ENCODE measurements around the gene CFAP298.

The CFAP298 gene

GRCh38 chr21:32585970-32586369, 26.2 kb downstream of the CFAP298 start:
- TF ChIP-seq GLIS1 (tag by site-specific recombination; IDR thresholded peaks at IDR 0.05) (no peak), ZNF112 (tag by site-specific recombination; IDR thresholded peaks at IDR 0.05) (no peak), ZNF146 (tag by site-specific recombination; IDR thresholded peaks at IDR 0.05) (no peak), HOXC10 (CRISPR knock-in tag; IDR thresholded peaks at IDR 0.05) (no peak), PATZ1 (tag by site-specific recombination; IDR thresholded peaks at IDR 0.05) (no peak)
- H3K4me3 ChIP-seq (ENCODE audit: low read depth, low read length) = no peak overlapping the region
- H3K36me3 ChIP-seq (ENCODE audit: control insufficient read depth in 2 of 2, insufficient read depth in 1 of 2, low read length in 2 of 2) = peaks cover 0 to 6% of the 10 kb centered on the region in 2 experiments; a peak in 2 of 3 replicates
- no peaks in the 10 kb centered on the region for H3K4me1 ChIP-seq (ENCODE audit: control insufficient read depth, insufficient read depth, low read length)
- H3K27ac ChIP-seq (ENCODE audit: extremely low read depth, low read depth, low read length) = no peak overlapping the region
- CTCF ChIA-PET = no interaction called here
- POLR2A ChIA-PET = no interaction called here
- H3K9me3 ChIP-seq (ENCODE audit: control insufficient read depth, insufficient read depth, low read depth, low read length) = no peaks in the 10 kb centered on the region

- Histone ChIP-seq H3K4me3 (ENCODE audit: low read depth, low read length) (no peak within 1 kb of the TSS), H3K4me1 (ENCODE audit: control insufficient read depth, insufficient read depth, low read length) (no peaks in the 10 kb centered on the region), H3K9me3 (ENCODE audit: control insufficient read depth, insufficient read depth, low read depth, low read length) (no peaks in the 10 kb centered on the region), H3K36me3 (ENCODE audit: control insufficient read depth in 2 of 2, insufficient read depth in 1 of 2, low read length in 2 of 2) (peaks cover 0 to 6% of the 10 kb centered on the region in 2 experiments; a peak in 2 of 3 replicates), H3K27ac (ENCODE audit: extremely low read depth, low read depth, low read length) (no peak within 1 kb of the TSS)
- POLR2A ChIA-PET = no interaction called here
- CTCF ChIA-PET = interaction anchor here (1.9 kb wide), 1 partner anchor 16 kb away, joined by 8 read pairs; no protein-coding TSS in a partner anchor
- TF ChIP-seq PRDM2 (tag by site-specific recombination; IDR thresholded peaks at IDR 0.05; ENCODE audit: borderline replicate concordance) = no peak
- no peak for TF ChIP-seq GLIS1 (tag by site-specific recombination; IDR thresholded peaks at IDR 0.05)
- no peak for TF ChIP-seq CTCF (tag by site-specific recombination; IDR thresholded peaks at IDR 0.05)
- TF ChIP-seq ZNF610 (tag by site-specific recombination; IDR thresholded peaks at IDR 0.05; ENCODE audit: borderline replicate concordance) = no peak
- no peak for TF ChIP-seq ZNF16 (tag by site-specific recombination; IDR thresholded peaks at IDR 0.05; ENCODE audit: low read depth)
- TF ChIP-seq KLF8 (tag by site-specific recombination; IDR thresholded peaks at IDR 0.05) = no peak
- no peak for TF ChIP-seq ZNF660 (tag by site-specific recombination; IDR thresholded peaks at IDR 0.05)
- no peak for TF ChIP-seq ZBTB10 (tag by site-specific recombination; IDR thresholded peaks at IDR 0.05)
- no peak for TF ChIP-seq ZNF623 (tag by site-specific recombination; IDR thresholded peaks at IDR 0.05)
- no peak for TF ChIP-seq ZNF658 (tag by site-specific recombination; IDR thresholded peaks at IDR 0.05)
- TF ChIP-seq ZNF248 (tag by site-specific recombination; IDR thresholded peaks at IDR 0.05) = no peak
- no peak for TF ChIP-seq PBX3 (CRISPR knock-in tag; IDR thresholded peaks at IDR 0.05)
Observed at GRCh38 chr21:32585042-32585710, 27.0 kb downstream of the CFAP298 start, which contains the start of gene TCP10L. Gene TCP10L (minus strand): TSS chr21:32585523. CDS start chr21:32584304, 1,219 bp downstream.
